ENCODE data around the gene SLC19A2. TPM values are rescaled to one million over a fixed set of nuclear protein-coding genes. Genes with fewer than 3 reads are reported as not detected.

The SLC19A2 gene
- total and polyA plus RNA-seq, 2 of the 13 experiments (the other 11 are each of a cell fraction or from before 2014, with no cell fraction given) = 30.4 to 56.0 TPM

DNA sequence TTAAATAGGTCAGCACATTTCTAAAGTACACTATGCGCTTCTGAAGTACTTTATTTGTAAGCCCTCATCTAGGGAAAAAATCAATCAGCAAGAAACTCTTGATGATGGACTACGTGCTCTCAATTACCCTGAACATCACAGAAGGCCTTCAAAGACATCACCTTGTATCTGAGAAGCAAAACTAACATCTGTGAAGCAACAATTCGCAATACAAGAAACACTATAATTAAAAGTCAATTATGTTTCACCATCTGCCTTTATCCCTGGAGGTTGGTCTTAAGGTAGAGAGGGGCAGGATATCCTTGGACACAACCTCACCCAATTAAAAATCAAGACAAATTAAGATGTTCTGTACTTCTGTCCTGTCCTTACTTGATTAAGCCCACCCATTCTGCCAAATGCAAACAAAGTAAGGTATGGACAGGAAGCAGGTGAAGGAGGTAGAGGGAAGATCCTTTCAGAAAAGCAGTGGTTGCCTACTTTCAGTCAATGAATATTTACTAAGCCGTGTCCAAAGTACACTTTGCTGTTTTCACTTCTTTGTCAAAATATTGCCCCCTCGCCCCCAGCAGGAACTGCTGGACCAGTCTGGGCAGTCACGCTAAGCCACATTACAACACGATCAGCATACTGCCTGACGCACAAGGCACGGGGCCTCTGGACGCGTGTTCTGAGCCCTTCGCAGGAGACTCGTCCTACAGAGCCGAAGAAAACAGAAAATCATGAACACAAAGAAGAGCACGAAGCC, 887 bp downstream of the SLC19A2 start (continued):
- TF ChIP-seq, protein P1, sequence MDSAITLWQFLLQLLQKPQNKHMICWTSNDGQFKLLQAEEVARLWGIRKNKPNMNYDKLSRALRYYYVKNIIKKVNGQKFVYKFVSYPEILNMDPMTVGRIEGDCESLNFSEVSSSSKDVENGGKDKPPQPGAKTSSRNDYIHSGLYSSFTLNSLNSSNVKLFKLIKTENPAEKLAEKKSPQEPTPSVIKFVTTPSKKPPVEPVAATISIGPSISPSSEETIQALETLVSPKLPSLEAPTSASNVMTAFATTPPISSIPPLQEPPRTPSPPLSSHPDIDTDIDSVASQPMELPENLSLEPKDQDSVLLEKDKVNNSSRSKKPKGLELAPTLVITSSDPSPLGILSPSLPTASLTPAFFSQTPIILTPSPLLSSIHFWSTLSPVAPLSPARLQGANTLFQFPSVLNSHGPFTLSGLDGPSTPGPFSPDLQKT (CRISPR knock-in tag; IDR thresholded peaks at IDR 0.05; ENCODE audit: borderline replicate concordance) = no peak
- no peak for TF ChIP-seq BCL3 (CRISPR knock-in tag; IDR thresholded peaks at IDR 0.05)
- no peak for TF ChIP-seq ZNF367 (CRISPR knock-in tag; IDR thresholded peaks at IDR 0.05; ENCODE audit: borderline replicate concordance)
- TF ChIP-seq ZNF780A (CRISPR knock-in tag; IDR thresholded peaks at IDR 0.05) = no peak
- no peak for TF ChIP-seq ZBTB4 (CRISPR knock-in tag; IDR thresholded peaks at IDR 0.05; ENCODE audit: borderline replicate concordance)
- no peak; the same call in 1 of the 2 replicates for TF ChIP-seq ZNF709 (CRISPR knock-in tag; IDR thresholded peaks at IDR 0.05)
- no peak for TF ChIP-seq ASH2L (IDR thresholded peaks at IDR 0.05; ENCODE audit: insufficient read length, low read depth, low read length)
- no peak; the same call in none of the 2 replicates for TF ChIP-seq ELF4 (CRISPR knock-in tag; IDR thresholded peaks at IDR 0.05; ENCODE audit: borderline replicate concordance)
- no peak; the same call in 1 of the 2 replicates for TF ChIP-seq ZNF343 (CRISPR knock-in tag; IDR thresholded peaks at IDR 0.05)
- no peak for TF ChIP-seq AGO1 (IDR thresholded peaks at IDR 0.05; ENCODE audit: low read depth, low read length, poor library complexity, severe bottlenecking)
- TF ChIP-seq KDM2A (CRISPR knock-in tag; IDR thresholded peaks at IDR 0.05; ENCODE audit: borderline replicate concordance, low read depth) = peak; percentile 19; the same call in 1 of the 2 replicates
- TF ChIP-seq ZFX (CRISPR knock-in tag; IDR thresholded peaks at IDR 0.05; ENCODE audit: low read depth) = peak; percentile 55; the same call in 1 of the 2 replicates
- no peak for TF ChIP-seq ZNF660 (CRISPR knock-in tag; IDR thresholded peaks at IDR 0.05; ENCODE audit: borderline replicate concordance, low read depth)
- TF ChIP-seq HOMEZ (CRISPR knock-in tag; IDR thresholded peaks at IDR 0.05; ENCODE audit: low read depth) = no peak
- TF ChIP-seq KDM5A (IDR thresholded peaks at IDR 0.05; ENCODE audit: borderline replicate concordance, low read length) = no peak
- no peak for TF ChIP-seq ZFP62 (CRISPR knock-in tag; IDR thresholded peaks at IDR 0.05)
- TF ChIP-seq ZNF781 (CRISPR knock-in tag; IDR thresholded peaks at IDR 0.05; ENCODE audit: borderline replicate concordance, not compliant biosample characterization) = no peak
- no peak for TF ChIP-seq ZNF331 (CRISPR knock-in tag; IDR thresholded peaks at IDR 0.05)
- TF ChIP-seq, protein P2, sequence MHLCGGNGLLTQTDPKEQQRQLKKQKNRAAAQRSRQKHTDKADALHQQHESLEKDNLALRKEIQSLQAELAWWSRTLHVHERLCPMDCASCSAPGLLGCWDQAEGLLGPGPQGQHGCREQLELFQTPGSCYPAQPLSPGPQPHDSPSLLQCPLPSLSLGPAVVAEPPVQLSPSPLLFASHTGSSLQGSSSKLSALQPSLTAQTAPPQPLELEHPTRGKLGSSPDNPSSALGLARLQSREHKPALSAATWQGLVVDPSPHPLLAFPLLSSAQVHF (CRISPR knock-in tag; IDR thresholded peaks at IDR 0.05) = peak; percentile 78; the same call in 1 of the 2 replicates

All from HepG2 (cell line).